Stimulated activated CD8-positive, alpha-beta memory T cell treated with anti-CD3 and anti-CD28 coated beads, Interleukin-7, amount 100 ng/mL, for 1 hour (primary cell): ENCODE results near the gene ZNF266.
A peak's percentile ranks its signal among the peaks of the same experiment; 100 is the strongest.

ENCODE experiments used
- DNase-seq, 2 donors: peaks; one replicate each; pipeline ENCODE4 v3.0.0-alpha.2; 2020; ENCODE audit warnings: low read depth in 2 of 2

ZNF266 gene

GRCh38 chr19:9435279-9436268 lies at the start of gene ZNF266:
ZNF266 (minus strand) TSS chr19:9435573; CDS start chr19:9420089, 15,484 bp downstream.
- peak; percentile 84 to 87 for DNase-seq

DNA sequence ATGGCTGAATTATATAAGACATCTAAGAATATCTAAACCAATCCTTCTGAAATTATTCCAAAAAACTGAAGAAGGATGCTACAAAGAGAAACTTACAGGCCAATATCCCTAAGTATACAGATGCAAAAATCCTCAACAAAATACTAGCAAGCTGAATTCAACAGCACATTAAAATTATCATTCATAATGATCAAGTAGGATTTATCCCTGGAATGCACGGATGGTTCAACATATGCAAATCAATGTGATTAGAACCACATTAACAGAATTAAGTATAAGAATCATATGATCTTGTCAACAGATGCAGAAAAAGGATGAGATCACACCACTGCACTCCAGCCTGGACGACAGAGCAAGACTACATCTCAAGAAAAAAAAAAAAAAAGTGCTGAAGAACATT lies 49.8 kb upstream of the ZNF266 start:
- no peak for DNase-seq

DNA sequence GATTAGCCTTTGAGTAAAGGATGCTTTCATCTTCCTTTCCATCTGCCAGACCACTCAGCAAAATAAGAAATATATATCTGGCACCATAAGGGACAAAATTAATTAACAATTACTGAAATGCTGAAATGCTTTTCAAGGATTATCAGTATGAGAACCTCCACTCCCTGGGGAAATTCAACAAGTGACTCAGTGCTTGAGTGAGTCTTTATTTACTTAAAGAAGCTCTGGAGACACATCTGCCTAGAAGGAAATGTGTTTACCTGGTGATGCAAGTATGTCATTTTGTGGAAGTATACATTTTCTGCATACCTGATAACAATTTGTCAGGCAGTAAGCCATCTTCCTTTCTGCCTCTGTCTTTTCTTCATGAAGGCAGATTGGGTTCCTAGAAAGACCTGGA lies 39.6 kb upstream of the ZNF266 start:
- no peak for DNase-seq

DNA sequence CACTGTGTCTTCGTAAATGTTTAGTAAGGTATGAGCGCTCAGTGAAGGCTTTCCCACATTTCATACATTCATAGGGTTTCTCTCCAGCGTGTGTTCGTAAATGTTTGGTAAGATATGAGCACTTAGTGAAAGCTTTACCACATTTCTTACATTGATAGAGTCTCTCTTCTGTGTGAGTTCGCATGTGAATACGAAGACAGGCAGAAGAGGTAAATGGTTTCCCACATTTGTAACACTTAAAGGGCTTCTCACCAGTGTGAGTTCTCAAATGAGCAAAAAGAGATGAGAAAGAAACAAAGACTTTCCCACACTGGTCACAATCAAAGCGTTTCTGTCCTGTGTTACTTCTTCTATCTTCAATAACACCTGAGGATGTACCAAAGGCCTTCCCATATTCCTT lies 31.8 kb upstream of the ZNF266 start:
- DNase-seq = no peak

GRCh38 chr19:9461938-9462337 lies 26.6 kb upstream of the ZNF266 start:
- no peak for DNase-seq

- DNase-seq = no peak
These were observed 20.8 kb upstream of the ZNF266 start for GRCh38 chr19:9456018-9456689.

GRCh38 chr19:9453953-9454352 lies 18.6 kb upstream of the ZNF266 start:
- DNase-seq = no peak

- no peak for DNase-seq
These were observed 9.7 kb upstream of the ZNF266 start for GRCh38 chr19:9445037-9445436.

- no peak for DNase-seq
These were observed 985 bp upstream of the ZNF266 start for GRCh38 chr19:9436358-9436757.

- DNase-seq = peak in 1 of 2 donors; percentile 31
These were observed 3.9 kb downstream of the ZNF266 start for GRCh38 chr19:9431475-9431874.

- DNase-seq = no peak
These were observed 4.9 kb downstream of the ZNF266 start for GRCh38 chr19:9430444-9430843.

- DNase-seq = no peak
These were observed 7.4 kb downstream of the ZNF266 start for GRCh38 chr19:9427941-9428340.

- DNase-seq = no peak
These were observed 22.0 kb downstream of the ZNF266 start for GRCh38 chr19:9413240-9413954.

DNA sequence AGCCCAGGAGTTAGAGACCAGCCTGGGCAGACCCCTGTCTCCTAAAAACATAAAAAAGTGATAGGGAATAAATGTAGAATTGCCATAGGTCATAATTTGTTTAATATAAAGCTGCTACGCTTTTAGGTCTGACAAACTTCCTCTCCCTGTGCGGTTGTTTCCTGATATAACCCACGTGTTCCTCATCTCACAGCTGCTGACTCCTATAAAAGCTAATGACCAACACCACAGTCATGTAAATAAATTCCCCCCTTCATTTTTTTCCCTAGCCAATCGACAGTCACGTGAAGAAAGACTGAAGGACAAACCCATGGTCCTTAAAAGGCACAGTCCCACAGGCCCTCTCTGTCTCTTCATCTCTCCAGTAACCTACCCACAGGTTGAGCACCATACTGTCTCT lies 27.5 kb downstream of the ZNF266 start:
- DNase-seq = no peak

DNA sequence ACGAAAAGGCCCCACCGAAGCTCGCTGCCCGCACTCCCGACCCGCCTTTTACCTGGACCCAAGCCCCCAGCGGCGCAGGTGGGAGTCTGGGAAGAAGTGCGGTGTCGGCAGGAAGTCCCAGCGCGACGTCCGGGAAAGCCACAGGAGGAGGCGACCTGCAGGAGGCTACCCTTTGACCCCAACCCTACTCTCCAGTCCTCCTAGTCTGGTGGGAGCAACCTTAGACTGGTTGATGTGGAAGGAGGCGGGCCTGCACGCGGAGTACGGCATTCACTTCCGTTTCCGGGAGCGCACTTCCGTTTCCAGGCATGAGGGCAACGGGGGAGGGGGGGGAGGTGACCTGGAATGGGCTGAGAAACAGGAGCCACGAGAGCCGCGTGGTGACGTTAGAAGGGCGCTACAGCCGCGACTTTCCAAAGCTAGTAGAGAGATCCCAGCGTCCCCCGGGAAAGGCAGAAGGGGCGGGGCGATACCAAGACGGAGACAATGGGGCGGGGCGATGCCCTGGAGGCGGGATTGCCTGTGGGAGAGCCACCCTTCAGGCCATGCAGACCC lies 28.5 kb downstream of the ZNF266 start:
- no peak for DNase-seq

- no peak for DNase-seq
These were observed 54.0 kb downstream of the ZNF266 start for GRCh38 chr19:9381361-9381785.

DNA sequence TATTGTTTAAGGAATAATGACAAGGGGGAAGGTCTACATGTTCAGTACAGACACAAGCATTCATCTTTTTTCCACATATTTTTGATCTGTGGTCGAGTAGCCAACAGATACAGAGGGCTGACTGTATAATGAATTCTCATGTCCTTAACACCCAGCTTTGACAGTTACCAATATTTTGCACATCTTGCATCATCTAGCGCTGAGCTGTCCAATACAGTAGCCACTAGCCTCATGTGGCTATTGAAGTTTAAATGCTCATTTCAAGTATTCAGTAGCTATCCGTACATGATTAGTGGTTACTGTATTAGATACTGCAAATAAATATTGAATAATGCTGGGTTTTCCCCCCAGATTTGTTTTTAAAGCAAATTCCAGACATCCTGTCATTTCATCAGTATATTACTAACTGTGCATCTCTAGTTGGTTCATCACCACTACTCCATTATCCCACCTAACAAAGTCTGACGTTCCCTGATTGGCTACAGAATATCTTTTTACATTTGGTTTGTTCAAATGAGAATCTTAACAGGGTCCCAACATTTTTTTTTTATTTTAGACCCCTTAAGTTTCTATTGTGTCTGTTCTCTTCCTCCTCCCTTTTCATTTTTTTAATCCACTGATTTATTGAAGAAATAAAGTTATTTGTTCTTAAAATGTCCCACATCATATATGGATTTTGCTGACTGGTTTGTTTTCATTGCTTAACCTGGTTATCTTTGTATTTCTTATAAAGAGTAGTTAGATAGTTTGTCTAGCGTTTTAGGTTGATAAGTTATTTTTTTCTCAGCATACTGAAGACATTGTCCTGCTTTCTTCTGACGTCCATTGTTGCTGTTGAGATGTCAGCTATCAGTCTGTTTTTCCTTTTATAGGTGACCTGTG lies 64.4 kb downstream of the ZNF266 start:
- DNase-seq = no peak

DNA sequence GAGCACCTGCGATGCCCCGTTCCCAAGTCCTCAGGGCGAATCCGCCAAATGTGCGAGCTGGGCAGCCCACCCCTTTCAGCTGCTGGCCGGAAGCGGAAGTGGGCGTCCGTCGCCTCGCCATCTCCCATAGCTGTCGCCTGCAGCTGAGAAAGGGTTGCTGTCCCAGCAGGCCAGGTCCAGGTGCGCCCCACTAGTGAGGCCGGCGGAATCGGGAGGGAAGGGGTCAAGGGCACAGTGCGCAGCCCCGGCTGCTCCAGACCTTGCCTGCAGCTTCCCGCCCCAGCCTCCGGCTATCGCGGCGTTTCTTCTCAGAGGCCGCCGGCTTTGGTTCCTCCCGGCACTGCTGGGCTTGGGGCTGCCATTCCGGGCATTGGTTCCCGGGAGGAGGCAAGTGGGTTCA lies 72.5 kb downstream of the ZNF266 start, which contains the start of gene ZNF177:
ZNF177 (plus strand) TSS at position 109 of the 400 bp plus-strand sequence. CDS start 15,299 bp downstream, outside the sequence.
- no peak for DNase-seq
